Left renal cortex interstitium (tissue), 4 donors: Measurements from ENCODE around the gene HBM. TPM values are rescaled to one million over a fixed set of nuclear protein-coding genes. Genes with fewer than 3 reads are reported as not detected.

ENCODE experiments used
- polyA plus RNA-seq, 4 donors: library from polyadenylated mRNA; unstranded; fragments of 120-200 nt; gene quantifications; one replicate each; pipeline ENCODE4 v1.2.1, GENCODE V29; 2013; ENCODE audit not compliant: insufficient read length in 4 of 4

The HBM gene
- polyA plus RNA-seq, 4 donors: 1.8 to 7.0 (median 5.7) TPM

Other genes starting within 250 kb of the HBM start
- 10 to 100 TPM; 11.2 to 14.1 (median 12.1) TPM for gene POLR3K, start 112.4 kb upstream of the HBM start, polyA plus RNA-seq
- 10 to 100 TPM; 42.9 to 54.2 (median 45.5) TPM for gene SNRNP25, start 112.2 kb upstream of the HBM start, polyA plus RNA-seq
- 10 to 100 TPM; 20.0 to 34.4 (median 26.5) TPM for gene RHBDF1, start 93.3 kb upstream of the HBM start, polyA plus RNA-seq
- 10 to 100 TPM; 16.6 to 41.7 (median 29.5) TPM for gene MPG, start 87.8 kb upstream of the HBM start, polyA plus RNA-seq
- gene NPRL3, start 27.3 kb upstream of the HBM start, polyA plus RNA-seq: 10 to 100 TPM; 23.4 to 38.1 (median 30.0) TPM
- 1 to 10 TPM; 1.4 to 2.5 (median 2.0) TPM for gene HBZ, start 13.3 kb upstream of the HBM start, polyA plus RNA-seq
- gene HBA2, start 6.9 kb downstream of the HBM start, polyA plus RNA-seq: 1,000 to 10,000 TPM in 3 of 4 donors, 100 to 1,000 TPM in 1; 776 to 1,213 (median 1,160) TPM
- 100 to 1,000 TPM; 481 to 856 (median 780) TPM for gene HBA1, start 10.7 kb downstream of the HBM start, polyA plus RNA-seq
- 1 to 10 TPM in 2 of 4 donors, under 1 TPM in 2; 0.77 to 1.2 (median 0.91) TPM for gene HBQ1, start 14.5 kb downstream of the HBM start, polyA plus RNA-seq
- gene LUC7L, start 63.5 kb downstream of the HBM start, polyA plus RNA-seq: 100 to 1,000 TPM in 3 of 4 donors, 10 to 100 TPM in 1; 98.9 to 185 (median 135) TPM
- gene FAM234A, start 68.8 kb downstream of the HBM start, polyA plus RNA-seq: 10 to 100 TPM; 63.7 to 91.2 (median 82.5) TPM
- 1 to 10 TPM in 3 of 4 donors, under 1 TPM in 1; 0.46 to 2.7 (median 1.8) TPM for gene RGS11, start 110.0 kb downstream of the HBM start, polyA plus RNA-seq
- gene ARHGDIG, start 114.6 kb downstream of the HBM start, polyA plus RNA-seq: 1 to 10 TPM; 2.0 to 6.0 (median 4.1) TPM
- gene PDIA2, start 117.2 kb downstream of the HBM start, polyA plus RNA-seq: 1 to 10 TPM in 2 of 4 donors, under 1 TPM in 2; 0.44 to 3.5 (median 1.7) TPM
- 10 to 100 TPM; 16.4 to 26.7 (median 23.2) TPM for gene AXIN1, start 186.7 kb downstream of the HBM start, polyA plus RNA-seq
- 10 to 100 TPM; 62.6 to 93.5 (median 80.6) TPM for gene MRPL28, start 204.6 kb downstream of the HBM start, polyA plus RNA-seq
- 10 to 100 TPM; 64.1 to 72.1 (median 69.3) TPM for gene PGAP6, start 216.0 kb downstream of the HBM start, polyA plus RNA-seq
- gene NME4, start 231.2 kb downstream of the HBM start, polyA plus RNA-seq: 100 to 1,000 TPM; 102 to 159 (median 136) TPM
- 10 to 100 TPM; 28.1 to 42.0 (median 31.9) TPM for gene DECR2, start 235.9 kb downstream of the HBM start, polyA plus RNA-seq